ENCODE measurements around the gene ARHGEF18. TPM values are rescaled to one million over a fixed set of nuclear protein-coding genes. Genes with fewer than 3 reads are reported as not detected.

Gene ARHGEF18
- total RNA-seq, 1 experiment from 2014 or later = 77.4 TPM

- Histone ChIP-seq H3K9me2 (ENCODE audit: insufficient read depth) (no peaks in the 10 kb centered on the region), H3K27ac (no peak overlapping the region), H3K4me1 (replicated peaks; ENCODE audit: insufficient read depth) (no peaks in the 10 kb centered on the region), H3K4me3 (no peak overlapping the region), H3K27me3 (ENCODE audit: insufficient read depth, low read depth) (no peaks in the 10 kb centered on the region; the same call in 1 of the 2 replicates), H3K79me2 (ENCODE audit: low read depth) (no peaks in the 10 kb centered on the region), H2AFZ (no peak overlapping the region), H3K4me2 (no peak overlapping the region), H3F3A (ENCODE audit: insufficient read depth, low read depth) (no peaks in the 10 kb centered on the region), H4K20me1 (ENCODE audit: insufficient read depth) (no peaks in the 10 kb centered on the region), H3K36me3 (ENCODE audit: low read depth) (no peaks in the 10 kb centered on the region), H3K9me3 (ENCODE audit: insufficient read depth, low read depth) (no peaks in the 10 kb centered on the region)
- ChIA-PET CTCF (no interaction called here), POLR2A (ENCODE audit: unreplicated experiment) (no interaction called here)
- intact Hi-C loops (cut with micrococcal nuclease; ENCODE audit: unreplicated experiment) = no loop called here
- no TSS peak for BruUV-seq (replicated peaks)
- TF ChIP-seq EZH2 (IDR thresholded peaks at IDR 0.05; ENCODE audit: low read depth) (no peak), CTCF (conservative IDR thresholded peaks at IDR 0.05) (no peak)
- DNase-seq = no peak
Measured at GRCh38 chr19:7312816-7313215, 35.9 kb upstream of the ARHGEF18 start.

GRCh38 chr19:7318176-7318575 lies 30.6 kb upstream of the ARHGEF18 start:
- peaks cover 3% of the 10 kb centered on the region; the same call in 1 of the 2 replicates for H3K27me3 ChIP-seq (ENCODE audit: insufficient read depth, low read depth)
- no peaks in the 10 kb centered on the region for H3K9me3 ChIP-seq (ENCODE audit: insufficient read depth, low read depth)
- H3K9me2 ChIP-seq (ENCODE audit: insufficient read depth) = no peaks in the 10 kb centered on the region
- intact Hi-C loops (cut with micrococcal nuclease; ENCODE audit: unreplicated experiment) = no loop called here
- TF ChIP-seq EZH2 (IDR thresholded peaks at IDR 0.05; ENCODE audit: low read depth) (no peak), CTCF (conservative IDR thresholded peaks at IDR 0.05) (no peak)
- H3K79me2 ChIP-seq (ENCODE audit: low read depth) = no peaks in the 10 kb centered on the region
- CTCF ChIA-PET = no interaction called here
- H3K36me3 ChIP-seq (ENCODE audit: low read depth) = no peaks in the 10 kb centered on the region
- H3K4me1 ChIP-seq (replicated peaks; ENCODE audit: insufficient read depth) = no peaks in the 10 kb centered on the region
- no peak overlapping the region for H3K4me3 ChIP-seq
- no peak overlapping the region for H3K4me2 ChIP-seq
- DNase-seq = no peak
- POLR2A ChIA-PET (ENCODE audit: unreplicated experiment) = no interaction called here
- H3F3A ChIP-seq (ENCODE audit: insufficient read depth, low read depth) = no peaks in the 10 kb centered on the region
- no peak overlapping the region for H2AFZ ChIP-seq
- no TSS peak for BruUV-seq (replicated peaks)
- no peak overlapping the region for H3K27ac ChIP-seq
- H4K20me1 ChIP-seq (ENCODE audit: insufficient read depth) = no peaks in the 10 kb centered on the region

GRCh38 chr19:7326105-7326877 lies 22.4 kb upstream of the ARHGEF18 start:
- Histone ChIP-seq H3K4me1 (replicated peaks; ENCODE audit: insufficient read depth) (no peaks in the 10 kb centered on the region), H3K4me2 (no peak overlapping the region), H3K27me3 (ENCODE audit: insufficient read depth, low read depth) (0 out of 2 replicates have a peak, but pooled peaks cover 1% of the 10 kb centered on the region), H3K9me3 (ENCODE audit: insufficient read depth, low read depth) (no peaks in the 10 kb centered on the region), H3K79me2 (ENCODE audit: low read depth) (no peaks in the 10 kb centered on the region), H3K9me2 (ENCODE audit: insufficient read depth) (no peaks in the 10 kb centered on the region), H3K36me3 (ENCODE audit: low read depth) (no peaks in the 10 kb centered on the region), H3K27ac (no peak overlapping the region), H2AFZ (no peak overlapping the region), H4K20me1 (ENCODE audit: insufficient read depth) (no peaks in the 10 kb centered on the region), H3K4me3 (no peak overlapping the region), H3F3A (ENCODE audit: insufficient read depth, low read depth) (no peaks in the 10 kb centered on the region)
- TF ChIP-seq EZH2 (IDR thresholded peaks at IDR 0.05; ENCODE audit: low read depth) (no peak), CTCF (conservative IDR thresholded peaks at IDR 0.05) (peak; percentile 65)
- CTCF ChIA-PET = interaction anchor here (0.8 kb wide), 1 partner anchor 134 kb away, joined by 3 read pairs; no protein-coding TSS in a partner anchor
- intact Hi-C loops (cut with micrococcal nuclease; ENCODE audit: unreplicated experiment) = no loop called here
- BruUV-seq (replicated peaks) = no TSS peak
- POLR2A ChIA-PET (ENCODE audit: unreplicated experiment) = no interaction called here
- no peak for DNase-seq
